ENCODE results near the gene BSG. TPM values are rescaled to one million over a fixed set of nuclear protein-coding genes. Genes with fewer than 3 reads are reported as not detected.
"Not testable (repeated sequence)": the region's sequence is repeated elsewhere in the genome, so short reads cannot be mapped to it uniquely, and the experiment has no call there.

Gene BSG
- total RNA-seq, 2 experiments from 2014 or later: 165 to 175 TPM

DNA sequence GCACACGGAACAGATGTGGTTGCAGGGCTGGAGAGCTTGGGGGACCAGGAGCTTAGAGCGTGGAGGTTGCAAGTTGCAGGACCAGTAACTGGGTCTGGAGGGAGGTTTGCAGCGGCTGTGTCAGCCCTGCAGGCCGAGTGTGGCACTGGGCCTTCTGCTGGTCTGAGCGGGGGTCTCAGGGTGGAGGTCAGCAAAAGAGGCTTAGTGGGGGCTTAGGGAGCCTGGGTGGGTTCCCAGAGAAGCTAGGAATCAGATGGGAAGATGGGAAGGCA, 11.5 kb downstream of the BSG start:
- Mint-ChIP-seq H3K36me3 (ENCODE audit: low read depth) (peaks cover 3% of the 10 kb centered on the region), H3K4me1 (peaks cover 2% of the 10 kb centered on the region), H3K4me3 (no peak overlapping the region), H3K27me3 (peaks cover 11% of the 10 kb centered on the region), H3K27ac (no peak overlapping the region), H3K9me3 (ENCODE audit: low read depth) (no peaks in the 10 kb centered on the region)
- CTCF ChIA-PET: interaction anchor here (0.6 to 1.7 kb wide), 5 partner anchors 9 to 742 kb away, joined by 3 to 9 read pairs (median 4); no protein-coding TSS in a partner anchor
- POLR2A ChIA-PET: no interaction called here
- intact Hi-C loops (cut with DNase I, micrococcal nuclease): loop anchor here (1.0 to 10.0 kb wide), 3 partner anchors 73 to 151 kb away; no protein-coding TSS in a partner anchor
- DNase-seq (no peak), ATAC-seq (no peak)

DNA sequence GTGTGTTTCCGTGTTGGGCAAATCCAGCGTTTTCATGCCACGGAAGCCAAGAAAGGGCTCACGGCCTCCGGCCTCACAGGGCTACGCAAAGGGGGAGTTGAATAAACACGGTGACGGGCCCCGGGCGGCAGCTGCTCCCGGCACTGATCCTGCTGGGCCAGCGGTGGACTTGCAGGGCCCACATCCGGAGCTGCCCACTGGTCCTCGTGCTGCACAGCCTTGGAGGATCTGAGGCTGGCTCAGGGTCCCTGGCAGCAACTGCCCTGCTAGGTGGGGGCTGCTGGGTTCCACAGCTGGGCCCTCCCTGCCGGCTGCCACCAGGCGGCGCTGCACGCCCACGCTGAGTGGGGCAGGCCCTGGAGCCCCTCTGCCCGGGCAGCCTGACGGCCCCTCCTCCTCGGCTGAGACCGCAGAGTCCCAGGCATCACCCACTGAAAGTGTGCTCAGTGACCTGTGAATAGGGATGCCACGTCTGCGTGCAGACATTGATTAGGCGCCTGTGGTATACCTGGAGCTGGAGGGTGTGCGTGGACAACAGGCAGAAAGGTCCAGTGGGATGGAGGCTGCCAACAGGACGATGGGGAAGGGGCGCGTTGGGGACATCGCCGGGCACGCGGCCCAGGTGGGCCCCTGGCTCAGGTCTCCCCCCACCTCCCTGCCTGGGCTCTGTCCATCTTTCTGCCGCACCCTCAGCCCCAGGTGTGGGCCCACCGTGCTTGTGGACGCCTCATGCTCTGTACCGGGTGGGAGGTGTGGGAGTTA, 12.0 kb downstream of the BSG start:
- ATAC-seq (peak; percentile 60), DNase-seq (peak; percentile 79)
- peaks cover 3% of the 10 kb centered on the region for H3K36me3 Mint-ChIP-seq (ENCODE audit: low read depth)
- CTCF ChIA-PET: interaction anchor here (0.5 to 1.7 kb wide), 5 partner anchors 10 to 742 kb away, joined by 3 to 9 read pairs (median 3); no protein-coding TSS in a partner anchor
- H3K27me3 Mint-ChIP-seq: peaks cover 13% of the 10 kb centered on the region
- POLR2A ChIA-PET: no interaction called here
- intact Hi-C loops (cut with DNase I, micrococcal nuclease): loop anchor here (1.0 to 10.0 kb wide), 3 partner anchors 43 to 150 kb away; no protein-coding TSS in a partner anchor
- no peak overlapping the region for H3K27ac Mint-ChIP-seq
- H3K9me3 Mint-ChIP-seq (ENCODE audit: low read depth): no peaks in the 10 kb centered on the region
- H3K4me1 Mint-ChIP-seq: peaks cover 2% of the 10 kb centered on the region
- H3K4me3 Mint-ChIP-seq: no peak overlapping the region

- H3K4me1 Mint-ChIP-seq; H3K27ac Mint-ChIP-seq; H3K4me3 Mint-ChIP-seq; POLR2A ChIA-PET; H3K36me3 Mint-ChIP-seq (ENCODE audit: low read depth); ATAC-seq; H3K9me3 Mint-ChIP-seq (ENCODE audit: low read depth); DNase-seq: not testable (repeated sequence)
- peaks cover 13% of the 10 kb centered on the region for H3K27me3 Mint-ChIP-seq
- CTCF ChIA-PET: interaction anchor here (0.5 to 1.7 kb wide), 2 partner anchors 61 to 149 kb away, joined by 3 to 9 read pairs; no protein-coding TSS in a partner anchor
- intact Hi-C loops (cut with DNase I, micrococcal nuclease): loop anchor here in 1 of 2 experiments (5.0 to 10.0 kb wide), 2 partner anchors 42 to 150 kb away; no protein-coding TSS in a partner anchor
These were observed 12.8 kb downstream of the BSG start for GRCh38 chr19:585146-585545.

- Mint-ChIP-seq H3K9me3 (ENCODE audit: low read depth) (no peaks in the 10 kb centered on the region), H3K27me3 (peaks cover 13% of the 10 kb centered on the region), H3K4me1 (peaks cover 2% of the 10 kb centered on the region), H3K4me3 (no peak overlapping the region), H3K36me3 (ENCODE audit: low read depth) (peaks cover 3% of the 10 kb centered on the region), H3K27ac (no peak overlapping the region)
- DNase-seq (no peak), ATAC-seq (no peak)
- CTCF ChIA-PET: interaction anchor here (0.9 to 1.7 kb wide), 3 partner anchors 35 to 148 kb away, joined by 3 to 9 read pairs (median 3); no protein-coding TSS in a partner anchor
- POLR2A ChIA-PET: no interaction called here
- intact Hi-C loops (cut with DNase I, micrococcal nuclease): loop anchor here in 1 of 2 experiments (5.0 to 10.0 kb wide), 2 partner anchors 42 to 149 kb away; no protein-coding TSS in a partner anchor
These were observed 13.2 kb downstream of the BSG start for GRCh38 chr19:585551-586110.

DNA sequence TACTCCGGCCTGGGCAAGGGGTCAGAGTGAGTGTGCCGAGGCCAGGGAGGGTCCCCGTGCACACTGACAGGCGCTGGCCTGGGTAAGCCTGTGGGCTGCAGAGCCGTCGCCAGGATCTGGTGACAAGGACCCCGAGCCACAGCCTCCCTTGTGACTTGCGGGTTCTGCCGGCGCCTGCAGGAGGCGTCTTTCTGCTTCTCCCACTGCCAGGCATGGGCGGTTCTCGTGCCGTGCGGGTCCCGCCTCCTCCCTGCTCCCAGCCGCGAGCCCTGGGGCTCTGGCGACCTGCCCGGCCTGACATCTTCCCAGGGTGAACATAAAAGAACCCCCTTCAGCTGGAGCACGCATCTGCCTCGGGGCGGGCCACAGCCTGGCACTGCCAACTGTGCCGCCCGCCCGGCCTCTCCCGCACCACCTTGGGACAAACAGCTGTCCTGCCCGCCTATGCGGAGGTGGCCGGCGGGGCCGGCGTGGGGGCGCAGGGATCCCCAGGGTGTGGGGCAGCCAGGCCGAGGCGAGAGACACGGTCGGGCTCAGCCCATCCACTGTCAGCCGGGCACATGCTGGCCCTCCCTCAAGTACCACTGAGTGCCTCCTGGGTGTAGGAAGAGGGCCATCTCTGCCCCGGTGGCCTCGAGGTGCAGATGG, 15.8 kb downstream of the BSG start:
- Mint-ChIP-seq H3K36me3 (ENCODE audit: low read depth) (no peaks in the 10 kb centered on the region), H3K27me3 (peaks cover 19% of the 10 kb centered on the region), H3K4me3 (no peak overlapping the region), H3K9me3 (ENCODE audit: low read depth) (no peaks in the 10 kb centered on the region), H3K27ac (no peak overlapping the region), H3K4me1 (peaks cover 3% of the 10 kb centered on the region)
- CTCF ChIA-PET: interaction anchor here (0.6 to 0.7 kb wide), 2 partner anchors 115 to 152 kb away, joined by 3 read pairs; no protein-coding TSS in a partner anchor
- ATAC-seq: peak; percentile 77
- DNase-seq: peak; percentile 87
- intact Hi-C loops (cut with DNase I, micrococcal nuclease): loop anchor here (2.0 to 10.0 kb wide), 3 partner anchors 39 to 147 kb away; partner anchors contain the start of gene POLRMT (in 1 of the 2)
- POLR2A ChIA-PET: interaction anchor here (0.6 kb wide), 1 partner anchor 15 kb away, joined by 3 read pairs; no protein-coding TSS in a partner anchor

DNA sequence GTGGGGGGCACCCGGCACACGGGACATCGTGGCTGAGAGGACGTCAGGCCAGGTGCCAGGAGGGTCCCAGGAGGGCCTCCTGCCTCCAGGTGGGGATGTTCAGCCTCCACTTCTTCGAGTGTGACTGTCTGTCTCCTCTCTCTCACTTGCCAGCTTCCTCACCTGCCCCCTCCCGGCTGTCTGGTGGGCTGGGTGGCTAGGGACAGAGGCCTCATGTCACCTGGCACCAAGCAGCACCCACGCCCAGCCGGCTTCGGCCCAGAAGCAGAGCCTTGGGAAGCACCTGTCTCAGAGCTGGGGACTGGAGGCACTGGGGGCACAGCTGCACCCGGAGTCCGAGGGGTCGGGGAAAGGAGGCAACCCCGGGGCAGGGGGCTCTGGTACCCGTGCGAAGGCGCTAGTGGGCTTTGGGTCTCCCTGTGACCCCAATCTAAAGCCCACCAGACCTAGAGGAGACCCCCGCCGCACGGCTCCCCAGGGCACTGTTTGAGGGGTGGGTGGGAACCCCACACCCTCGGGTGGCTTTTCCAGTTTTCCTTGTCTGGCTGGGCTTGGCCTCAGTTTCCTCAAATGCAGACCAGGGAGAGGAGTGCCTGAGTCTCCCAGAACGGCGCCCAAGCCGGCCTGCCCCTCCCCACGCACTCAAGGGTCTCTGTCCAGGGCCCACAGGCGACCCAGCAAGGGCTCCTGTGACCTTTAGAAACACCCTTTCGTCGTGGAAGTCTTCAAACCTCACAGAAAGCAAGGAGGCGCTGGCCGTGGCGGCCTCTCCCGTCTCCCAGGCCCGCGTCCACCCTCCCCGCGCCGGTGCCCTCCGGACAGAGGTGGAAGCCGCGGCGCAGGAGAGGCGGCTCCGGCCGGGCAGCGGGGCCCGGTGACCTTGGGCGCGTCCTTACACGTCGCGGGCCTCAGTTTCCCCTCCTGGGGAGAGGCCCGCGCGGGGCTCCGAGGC, 16.6 kb downstream of the BSG start:
- DNase-seq: peak; percentile 35
- intact Hi-C loops (cut with DNase I, micrococcal nuclease): loop anchor here (2.0 to 10.0 kb wide), 3 partner anchors 38 to 146 kb away; partner anchors contain the start of gene POLRMT (in 1 of the 2)
- H3K36me3 Mint-ChIP-seq (ENCODE audit: low read depth): no peaks in the 10 kb centered on the region
- no peak for ATAC-seq
- peaks cover 3% of the 10 kb centered on the region for H3K4me1 Mint-ChIP-seq
- ChIA-PET POLR2A (interaction anchor here (0.6 kb wide), 1 partner anchor 16 kb away, joined by 3 read pairs; no protein-coding TSS in a partner anchor), CTCF (interaction anchor here (0.6 to 0.7 kb wide), 2 partner anchors 114 to 1597 kb away, joined by 3 read pairs; no protein-coding TSS in a partner anchor)
- no peak overlapping the region for H3K4me3 Mint-ChIP-seq
- no peaks in the 10 kb centered on the region for H3K9me3 Mint-ChIP-seq (ENCODE audit: low read depth)
- no peak overlapping the region for H3K27ac Mint-ChIP-seq
- peaks cover 19% of the 10 kb centered on the region for H3K27me3 Mint-ChIP-seq

GRCh38 chr19:589693-590395, 17.4 kb downstream of the BSG start, which contains the start of gene HCN2:
Gene HCN2 (plus strand): TSS chr19:589881. CDS start chr19:589946, 65 bp downstream.
- ChIA-PET CTCF (no interaction called here), POLR2A (no interaction called here)
- H3K27me3 Mint-ChIP-seq: peaks cover 19% of the 10 kb centered on the region
- H3K36me3 Mint-ChIP-seq (ENCODE audit: low read depth): no peaks in the 10 kb centered on the region
- DNase-seq: no peak
- intact Hi-C loops (cut with DNase I, micrococcal nuclease): loop anchor here (2.0 to 10.0 kb wide), 3 partner anchors 37 to 145 kb away; partner anchors contain the start of gene POLRMT (in 1 of the 2)
- H3K4me3 Mint-ChIP-seq: no peak within 1 kb of the TSS
- no peak for ATAC-seq
- no peaks in the 10 kb centered on the region for H3K9me3 Mint-ChIP-seq (ENCODE audit: low read depth)
- H3K4me1 Mint-ChIP-seq: peaks cover 3% of the 10 kb centered on the region
- no peak within 1 kb of the TSS for H3K27ac Mint-ChIP-seq

DNA sequence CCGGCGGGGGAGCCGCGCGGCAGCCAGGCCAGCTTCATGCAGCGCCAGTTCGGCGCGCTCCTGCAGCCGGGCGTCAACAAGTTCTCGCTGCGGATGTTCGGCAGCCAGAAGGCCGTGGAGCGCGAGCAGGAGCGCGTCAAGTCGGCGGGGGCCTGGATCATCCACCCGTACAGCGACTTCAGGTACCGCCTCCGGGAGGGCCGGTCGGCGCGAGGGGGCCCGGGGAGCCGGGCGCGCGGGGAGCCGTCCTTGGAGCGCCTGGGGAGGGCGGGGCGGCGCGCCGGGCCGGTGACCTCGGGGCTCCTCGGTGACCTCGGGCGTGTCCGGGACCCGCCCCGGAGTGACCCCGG, 18.0 kb downstream of the BSG start:
- Mint-ChIP-seq H3K27ac (no peak overlapping the region), H3K4me1 (peaks cover 3% of the 10 kb centered on the region), H3K9me3 (ENCODE audit: low read depth) (no peaks in the 10 kb centered on the region), H3K36me3 (ENCODE audit: low read depth) (no peaks in the 10 kb centered on the region), H3K27me3 (peaks cover 19% of the 10 kb centered on the region), H3K4me3 (no peak overlapping the region)
- ChIA-PET CTCF (no interaction called here), POLR2A (no interaction called here)
- intact Hi-C loops (cut with DNase I, micrococcal nuclease): no loop called here
- DNase-seq: peak; percentile 53
- peak; percentile 41 for ATAC-seq

DNA sequence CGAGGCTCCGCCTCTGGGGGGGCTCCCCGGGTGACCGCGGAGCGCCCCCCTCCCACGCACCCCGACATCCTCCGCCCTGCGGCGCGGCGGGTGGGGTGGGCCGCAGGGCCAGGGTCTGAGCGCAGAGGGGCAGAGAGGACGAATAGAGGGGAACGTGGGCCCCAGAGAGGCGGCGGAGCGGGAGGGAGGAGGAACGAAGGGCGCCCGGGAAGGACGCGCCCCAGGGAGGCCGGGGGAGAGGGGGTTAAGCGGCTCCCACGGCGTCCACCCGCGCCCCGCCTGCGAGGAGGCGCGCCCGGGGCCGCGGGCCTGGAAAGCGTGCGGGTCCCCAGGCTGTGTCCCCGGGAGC, 18.3 kb downstream of the BSG start:
- Mint-ChIP-seq H3K27ac (no peak overlapping the region), H3K4me1 (peaks cover 3% of the 10 kb centered on the region), H3K4me3 (no peak overlapping the region), H3K9me3 (ENCODE audit: low read depth) (no peaks in the 10 kb centered on the region), H3K36me3 (ENCODE audit: low read depth) (no peaks in the 10 kb centered on the region), H3K27me3 (peaks cover 19% of the 10 kb centered on the region)
- ATAC-seq: no peak
- DNase-seq: no peak
- ChIA-PET CTCF (no interaction called here), POLR2A (no interaction called here)
- intact Hi-C loops (cut with DNase I, micrococcal nuclease): no loop called here

Data from activated CD4-positive, alpha-beta T cell treated with anti-CD3 and anti-CD28 coated beads for 36 hours (primary cell).